ENCODE measurements around the gene TMC7.
"Not testable (repeated sequence)": the region's sequence is repeated elsewhere in the genome, so short reads cannot be mapped to it uniquely, and the experiment has no call there.

DNA sequence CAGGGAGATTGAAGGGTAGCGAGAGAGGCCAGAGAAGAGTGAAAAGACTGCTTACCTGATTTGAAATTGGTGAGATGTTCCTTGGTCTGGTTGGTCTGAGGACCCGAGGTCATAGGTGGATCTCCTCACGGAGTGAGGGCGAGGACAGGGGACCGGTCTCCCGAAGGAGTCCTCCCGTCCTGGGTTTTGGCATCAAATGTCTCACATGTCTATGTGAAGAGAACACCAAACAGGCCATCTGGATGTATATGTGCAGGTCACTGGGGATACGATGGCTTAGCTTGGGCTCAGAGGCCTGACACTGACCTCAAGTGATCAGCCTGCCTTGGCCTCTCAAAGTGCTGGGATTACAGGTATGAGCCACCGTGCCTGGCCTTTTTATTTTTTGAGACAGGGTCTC lies 13.3 kb downstream of the TMC7 start:
- TF ChIP-seq, protein P1, sequence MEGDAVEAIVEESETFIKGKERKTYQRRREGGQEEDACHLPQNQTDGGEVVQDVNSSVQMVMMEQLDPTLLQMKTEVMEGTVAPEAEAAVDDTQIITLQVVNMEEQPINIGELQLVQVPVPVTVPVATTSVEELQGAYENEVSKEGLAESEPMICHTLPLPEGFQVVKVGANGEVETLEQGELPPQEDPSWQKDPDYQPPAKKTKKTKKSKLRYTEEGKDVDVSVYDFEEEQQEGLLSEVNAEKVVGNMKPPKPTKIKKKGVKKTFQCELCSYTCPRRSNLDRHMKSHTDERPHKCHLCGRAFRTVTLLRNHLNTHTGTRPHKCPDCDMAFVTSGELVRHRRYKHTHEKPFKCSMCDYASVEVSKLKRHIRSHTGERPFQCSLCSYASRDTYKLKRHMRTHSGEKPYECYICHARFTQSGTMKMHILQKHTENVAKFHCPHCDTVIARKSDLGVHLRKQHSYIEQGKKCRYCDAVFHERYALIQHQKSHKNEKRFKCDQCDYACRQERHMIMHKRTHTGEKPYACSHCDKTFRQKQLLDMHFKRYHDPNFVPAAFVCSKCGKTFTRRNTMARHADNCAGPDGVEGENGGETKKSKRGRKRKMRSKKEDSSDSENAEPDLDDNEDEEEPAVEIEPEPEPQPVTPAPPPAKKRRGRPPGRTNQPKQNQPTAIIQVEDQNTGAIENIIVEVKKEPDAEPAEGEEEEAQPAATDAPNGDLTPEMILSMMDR (conservative IDR thresholded peaks at IDR 0.05; ENCODE audit: low read length) = not testable (repeated sequence)
- TF ChIP-seq EZH2phosphoT487 (IDR thresholded peaks at IDR 0.05; ENCODE audit: borderline replicate concordance) = not testable (repeated sequence)

Measured in Loucy (cell line).